ENCODE measurements around the gene GTF2A2. TPM values are rescaled to one million over a fixed set of nuclear protein-coding genes. Genes with fewer than 3 reads are reported as not detected.
"Not testable (repeated sequence)": the region's sequence is repeated elsewhere in the genome, so short reads cannot be mapped to it uniquely, and the experiment has no call there.

GTF2A2 gene
- polyA plus RNA-seq, 1 of the 3 experiments (the other 2 are of a cell fraction), result 77.4 TPM

GRCh38 chr15:59645812-59646211, 11.5 kb downstream of the GTF2A2 start:
- Histone ChIP-seq H3K79me2 (ENCODE audit: insufficient read depth) (peaks cover 37% of the 10 kb centered on the region), H3K36me3 (replicated peaks in 1 of 2; ENCODE audit: control insufficient read depth in 1 of 2, insufficient read depth in 2 of 2, low read length in 1 of 2) (peaks cover 50 to 74% of the 10 kb centered on the region in 2 experiments), H3F3A (replicated peaks; ENCODE audit: insufficient read depth) (peaks cover 18% of the 10 kb centered on the region)
- H3K4me1 ChIP-seq (ENCODE audit: control insufficient read depth in 1 of 2, insufficient read depth in 2 of 2, low read depth in 1 of 2, low read length in 1 of 2); H4K20me1 ChIP-seq (ENCODE audit: insufficient read depth); H3K27me3 ChIP-seq (ENCODE audit: insufficient read depth); H3K27ac ChIP-seq (ENCODE audit: low read depth in 2 of 2, low read length in 1 of 2); H3K9me3 ChIP-seq; H3K4me2 ChIP-seq; DNase-seq; H3K9ac ChIP-seq; H3K4me3 ChIP-seq (ENCODE audit: low read depth in 2 of 2, low read length in 1 of 2); H2AFZ ChIP-seq (ENCODE audit: low read depth); H3K9me2 ChIP-seq: not testable (repeated sequence)
- WGBS (ENCODE audit: low lambda C conversion rate), result 96% methylated on average over 9 of the region's 9 CpGs
- ChIA-PET POLR2A (interaction anchor here (0.7 kb wide), 1 partner anchor 287 kb away, joined by 3 read pairs; no protein-coding TSS in a partner anchor), CTCF (interaction anchor here (1.2 kb wide), 1 partner anchor 113 kb away, joined by 6 read pairs; no protein-coding TSS in a partner anchor)

GRCh38 chr15:59644756-59645155, 12.6 kb downstream of the GTF2A2 start:
- Histone ChIP-seq H3K9me3 (no peaks in the 10 kb centered on the region), H3K9me2 (no peaks in the 10 kb centered on the region), H3F3A (replicated peaks; ENCODE audit: insufficient read depth) (peaks cover 16% of the 10 kb centered on the region), H3K4me2 (no peak overlapping the region), H3K4me1 (ENCODE audit: control insufficient read depth in 1 of 2, insufficient read depth in 2 of 2, low read depth in 1 of 2, low read length in 1 of 2) (no peaks in the 10 kb centered on the region), H3K36me3 (replicated peaks in 1 of 2; ENCODE audit: control insufficient read depth in 1 of 2, insufficient read depth in 2 of 2, low read length in 1 of 2) (peaks cover 49 to 72% of the 10 kb centered on the region in 2 experiments), H3K27ac (ENCODE audit: low read depth in 2 of 2, low read length in 1 of 2) (no peak overlapping the region), H3K27me3 (ENCODE audit: insufficient read depth) (no peaks in the 10 kb centered on the region), H2AFZ (ENCODE audit: low read depth) (no peak overlapping the region), H3K79me2 (ENCODE audit: insufficient read depth) (peaks cover 37% of the 10 kb centered on the region), H3K9ac (no peak overlapping the region), H3K4me3 (ENCODE audit: low read depth in 2 of 2, low read length in 1 of 2) (no peak overlapping the region), H4K20me1 (ENCODE audit: insufficient read depth) (peaks cover 3% of the 10 kb centered on the region; the same call in 1 of the 2 replicates)
- TF ChIP-seq CHD2 (IDR thresholded peaks at IDR 0.05; ENCODE audit: low read length, partially characterized antibody) (no peak), USF1 (IDR thresholded peaks at IDR 0.05; ENCODE audit: borderline replicate concordance, low read depth) (no peak), NFIC (IDR thresholded peaks at IDR 0.05; ENCODE audit: borderline replicate concordance) (no peak), PBX3 (IDR thresholded peaks at IDR 0.05) (no peak), SIN3A (IDR thresholded peaks at IDR 0.05; ENCODE audit: borderline replicate concordance, low read depth, low read length) (no peak), USF2 (IDR thresholded peaks at IDR 0.05; ENCODE audit: borderline replicate concordance, low read depth, low read length) (no peak), FOSL2 (IDR thresholded peaks at IDR 0.05; ENCODE audit: borderline replicate concordance, low read depth) (no peak), SMC3 (IDR thresholded peaks at IDR 0.05; ENCODE audit: low read depth, low read length) (no peak), YY1 (IDR thresholded peaks at IDR 0.05; ENCODE audit: low read depth) (no peak)
- WGBS (ENCODE audit: low lambda C conversion rate), result 91% methylated on average over 4 of the region's 4 CpGs
- POLR2A ChIA-PET, result no interaction called here
- CTCF ChIA-PET, result interaction anchor here (0.9 to 1.1 kb wide), 2 partner anchors 9 to 116 kb away, joined by 3 to 4 read pairs; no protein-coding TSS in a partner anchor
- no peak for DNase-seq

All from SK-N-SH (cell line).